HG03280 (cell line): Measurements from ENCODE around the gene ISY1.
"Not testable (repeated sequence)": the region's sequence is repeated elsewhere in the genome, so short reads cannot be mapped to it uniquely, and the experiment has no call there.

Experiments
- ATAC-seq: cut with Tn5 transposase; IDR thresholded peaks from one replicate; pipeline ENCODE4 v1.9.1; 2021; ENCODE audit warnings: mild to moderate bottlenecking, moderate library complexity; ENCODE audit not compliant: unreplicated experiment

Gene ISY1

GRCh38 chr3:129121016-129121791 is 39.7 kb downstream of the ISY1 start:
- ATAC-seq = peak; percentile 0

GRCh38 chr3:129120254-129121004 is 40.4 kb downstream of the ISY1 start:
- peak; percentile 66 for ATAC-seq

GRCh38 chr3:129119365-129120100 is 41.3 kb downstream of the ISY1 start:
- ATAC-seq = no peak

- ATAC-seq = no peak
Measured at GRCh38 chr3:129118745-129119144, 42.1 kb downstream of the ISY1 start.

- ATAC-seq = no peak
Measured at GRCh38 chr3:129117134-129117533, 43.7 kb downstream of the ISY1 start.

GRCh38 chr3:129116482-129116946 is 44.3 kb downstream of the ISY1 start:
- no peak for ATAC-seq

- no peak for ATAC-seq
Measured at GRCh38 chr3:129114455-129114854, 46.4 kb downstream of the ISY1 start.

GRCh38 chr3:129112308-129113052 is 48.4 kb downstream of the ISY1 start:
- no peak for ATAC-seq

- ATAC-seq = not testable (repeated sequence)
Measured at GRCh38 chr3:129111076-129111780, 49.6 kb downstream of the ISY1 start.

- ATAC-seq = no peak
Measured at GRCh38 chr3:129107793-129108192, 53.1 kb downstream of the ISY1 start.

- no peak for ATAC-seq
Measured at GRCh38 chr3:129106866-129107565, 53.8 kb downstream of the ISY1 start.

GRCh38 chr3:129106320-129106719 is 54.5 kb downstream of the ISY1 start:
- ATAC-seq = no peak

GRCh38 chr3:129105862-129106261 is 55.0 kb downstream of the ISY1 start:
- no peak for ATAC-seq

- no peak for ATAC-seq
Measured at GRCh38 chr3:129104498-129105079, 56.3 kb downstream of the ISY1 start.

- no peak for ATAC-seq
Measured at GRCh38 chr3:129104051-129104450, 56.8 kb downstream of the ISY1 start.

- ATAC-seq = no peak
Measured at GRCh38 chr3:129103296-129103695, 57.6 kb downstream of the ISY1 start.

- no peak for ATAC-seq
Measured at GRCh38 chr3:129101370-129102138, 59.3 kb downstream of the ISY1 start.

GRCh38 chr3:129100274-129100673 is 60.6 kb downstream of the ISY1 start:
- ATAC-seq = no peak
